Left kidney (tissue), 2 donors: ENCODE data around the gene FBXW7. TPM values are rescaled to one million over a fixed set of nuclear protein-coding genes. Genes with fewer than 3 reads are reported as not detected.

Experiments used
- DNase-seq: peaks from one replicate; pipeline ENCODE4 v3.0.0-alpha.2; 2013
- polyA plus RNA-seq: library from polyadenylated mRNA; unstranded; fragments of 120-200 nt; gene quantifications from one replicate; pipeline ENCODE4 v1.2.1, GENCODE V29; 2013; ENCODE audit not compliant: insufficient read length

The FBXW7 gene
- polyA plus RNA-seq, 1 donor = 42.9 TPM

- DNase-seq = no peak
These were observed 163.4 kb downstream of the FBXW7 start for GRCh38 chr4:152372444-152372843.

GRCh38 chr4:152369902-152370295 is 166.0 kb downstream of the FBXW7 start:
- DNase-seq = no peak

GRCh38 chr4:152369203-152369901 is 166.5 kb downstream of the FBXW7 start:
- DNase-seq = no peak

- DNase-seq = no peak
These were observed 167.9 kb downstream of the FBXW7 start for GRCh38 chr4:152368001-152368400.

GRCh38 chr4:152364883-152365282 is 171.0 kb downstream of the FBXW7 start:
- no peak for DNase-seq

GRCh38 chr4:152364383-152364782 is 171.5 kb downstream of the FBXW7 start:
- DNase-seq = no peak

GRCh38 chr4:152363904-152364303 is 172.0 kb downstream of the FBXW7 start:
- no peak for DNase-seq

- no peak for DNase-seq
These were observed 172.8 kb downstream of the FBXW7 start for GRCh38 chr4:152363086-152363485.

GRCh38 chr4:152360045-152360410 is 175.9 kb downstream of the FBXW7 start:
- no peak for DNase-seq

- DNase-seq = no peak
These were observed 176.5 kb downstream of the FBXW7 start for GRCh38 chr4:152359208-152360044.

- no peak for DNase-seq
These were observed 178.7 kb downstream of the FBXW7 start for GRCh38 chr4:152357206-152357605.

GRCh38 chr4:152356428-152357034 is 179.4 kb downstream of the FBXW7 start:
- no peak for DNase-seq

- peak; percentile 94 for DNase-seq
These were observed 183.2 kb downstream of the FBXW7 start for GRCh38 chr4:152352622-152353116.

GRCh38 chr4:152352215-152352614 is 183.7 kb downstream of the FBXW7 start:
- DNase-seq = no peak

- DNase-seq = no peak
These were observed 184.8 kb downstream of the FBXW7 start for GRCh38 chr4:152351080-152351479.

- DNase-seq = peak; percentile 41
These were observed 187.2 kb downstream of the FBXW7 start for GRCh38 chr4:152348670-152349069.

- no peak for DNase-seq
These were observed 188.9 kb downstream of the FBXW7 start for GRCh38 chr4:152346979-152347378.

- DNase-seq = no peak
These were observed 189.4 kb downstream of the FBXW7 start for GRCh38 chr4:152346526-152346925.

- no peak for DNase-seq
These were observed 191.9 kb downstream of the FBXW7 start for GRCh38 chr4:152344001-152344400.

- no peak for DNase-seq
These were observed 193.6 kb downstream of the FBXW7 start for GRCh38 chr4:152342293-152342692.

GRCh38 chr4:152340818-152341217 is 195.1 kb downstream of the FBXW7 start:
- DNase-seq = no peak

GRCh38 chr4:152339576-152339975 is 196.3 kb downstream of the FBXW7 start:
- DNase-seq = no peak

- no peak for DNase-seq
These were observed 201.0 kb downstream of the FBXW7 start for GRCh38 chr4:152334931-152335330.
